CD14-positive monocyte (primary cell): ENCODE measurements around the gene EGFL6. TPM values are rescaled to one million over a fixed set of nuclear protein-coding genes. Genes with fewer than 3 reads are reported as not detected.

Experiments used
- DNase-seq, 3 donors: peaks; one replicate each; pipeline ENCODE4 v3.0.0-alpha.2; 2011 to 2022
- H2AFZ ChIP-seq: 2 replicates; pipeline ENCODE4 v1.6.0; 2012; ENCODE audit warnings: mild to moderate bottlenecking, low read depth, low read length, inconsistent platforms; ENCODE audit not compliant: insufficient read depth, poor library complexity, severe bottlenecking
- H3K27ac ChIP-seq, 2 donors: 1 replicate in 1 of 2; 2 replicates in 1 of 2; pipeline ENCODE4 v1.5.1; 2012 to 2013; ENCODE audit warnings: low read length in 2 of 2, control low read depth in 1 of 2, inconsistent platforms in 1 of 2, low read depth in 1 of 2, mild to moderate bottlenecking in 1 of 2
- H3K27me3 ChIP-seq, 2 donors: one replicate each; pipeline versions ENCODE4 v1.6.0 to v1.6.1; 2011 to 2013; ENCODE audit warnings: low read length in 2 of 2; ENCODE audit not compliant: control insufficient read depth in 2 of 2, insufficient read depth in 2 of 2
- H3K36me3 ChIP-seq, 2 donors: replicated peaks in 1 of 2; 1 replicate in 1 of 2; 2 replicates in 1 of 2; pipeline versions ENCODE4 v1.5.1 to v1.6.1; 2012 to 2013; ENCODE audit warnings: low read length in 2 of 2, control low read depth in 1 of 2, inconsistent platforms in 1 of 2, mild to moderate bottlenecking in 1 of 2; ENCODE audit not compliant: insufficient read depth in 2 of 2, control insufficient read depth in 1 of 2
- H3K4me1 ChIP-seq, 2 donors: 1 replicate in 1 of 2; 2 replicates in 1 of 2; pipeline versions ENCODE4 v1.5.1 to v1.6.1; 2012 to 2013; ENCODE audit warnings: low read length in 2 of 2, control low read depth in 1 of 2, inconsistent platforms in 1 of 2, mild to moderate bottlenecking in 1 of 2, moderate library complexity in 1 of 2; ENCODE audit not compliant: insufficient read depth in 2 of 2, control insufficient read depth in 1 of 2
- H3K4me2 ChIP-seq: replicated peaks from 2 replicates; pipeline ENCODE3; 2012; ENCODE audit warnings: low read length, moderate library complexity, mild to moderate bottlenecking; ENCODE audit not compliant: poor library complexity, severe bottlenecking; ENCODE audit errors: extremely low read depth
- H3K4me3 ChIP-seq, 3 experiments: fragments of 200-600 bp in 1 of 3; sonication (generic) in 1 of 3; replicated peaks in 1 of 3; 1 replicate in 2 of 3; 2 replicates in 1 of 3; pipeline ENCODE4 v1.5.1; 2011 to 2013; ENCODE audit warnings: low read length in 3 of 3, mild to moderate bottlenecking in 3 of 3, control low read depth in 2 of 3, low read depth in 2 of 3, inconsistent platforms in 1 of 3, moderate library complexity in 1 of 3
- H3K79me2 ChIP-seq: 2 replicates; pipeline ENCODE4 v1.6.0; 2012; ENCODE audit warnings: mild to moderate bottlenecking, control low read depth, inconsistent platforms, low read length, moderate library complexity; ENCODE audit not compliant: insufficient read depth
- H3K9ac ChIP-seq: 2 replicates; pipeline ENCODE4 v1.6.0; 2017; ENCODE audit warnings: low read length, mild to moderate bottlenecking; ENCODE audit not compliant: insufficient read depth, poor library complexity, severe bottlenecking
- H3K9me3 ChIP-seq, 2 donors: replicated peaks in 1 of 2; 1 replicate in 1 of 2; 2 replicates in 1 of 2; pipeline versions ENCODE4 v1.5.1 to v1.6.1; 2012 to 2013; ENCODE audit warnings: low read length in 2 of 2, control low read depth in 1 of 2; ENCODE audit not compliant: control insufficient read depth in 1 of 2, insufficient read depth in 1 of 2
- H4K20me1 ChIP-seq: 2 replicates; pipeline ENCODE4 v1.6.0; 2012; ENCODE audit warnings: mild to moderate bottlenecking, low read length, control low read depth, moderate library complexity; ENCODE audit not compliant: insufficient read depth
- H3K27ac Mint-ChIP-seq, 7 donors: one replicate each; pipeline ENCODE4 v1.8.0; 2020; ENCODE audit warnings: mild to moderate bottlenecking in 7 of 7, mixed read lengths in 7 of 7, moderate library complexity in 6 of 7, inconsistent platforms in 2 of 7
- H3K27me3 Mint-ChIP-seq, 3 donors: one replicate each; pipeline ENCODE4 v1.8.0; 2021 to 2022; ENCODE audit warnings: low read depth in 3 of 3, mild to moderate bottlenecking in 3 of 3, mixed read lengths in 3 of 3, moderate library complexity in 3 of 3, inconsistent platforms in 1 of 3
- H3K36me3 Mint-ChIP-seq, 2 donors: one replicate each; pipeline ENCODE4 v1.8.0; 2020; ENCODE audit warnings: mixed read lengths in 2 of 2, inconsistent platforms in 1 of 2, mild to moderate bottlenecking in 1 of 2
- H3K4me1 Mint-ChIP-seq: one replicate; pipeline ENCODE4 v1.8.0; 2020; ENCODE audit warnings: mild to moderate bottlenecking, mixed read lengths
- H3K4me3 Mint-ChIP-seq, 2 donors: one replicate each; pipeline ENCODE4 v1.8.0; 2020; ENCODE audit warnings: mild to moderate bottlenecking in 2 of 2, mixed read lengths in 2 of 2, moderate library complexity in 1 of 2
- H3K9me3 Mint-ChIP-seq, 7 donors: one replicate each; pipeline ENCODE4 v1.8.0; 2020 to 2022; ENCODE audit warnings: mixed read lengths in 7 of 7, mild to moderate bottlenecking in 6 of 7, moderate library complexity in 6 of 7, inconsistent platforms in 2 of 7
- CTCF ChIP-seq: fragments of 200-600 bp; IDR thresholded peaks from one replicate; pipeline ENCODE4 v1.8.0; 2022; ENCODE audit warnings: antibody characterized with exemption, mild to moderate bottlenecking
- WGBS: methylation state at CpG from one replicate; pipeline ENCODE4 v1.1.5; 2013; ENCODE audit warnings: missing lambda C conversion rate; ENCODE audit not compliant: insufficient coverage; 5-methylcytosine and 5-hydroxymethylcytosine counted together
- intact Hi-C, 2 donors: fragments of 100-400 bp; cut with micrococcal nuclease; formaldehyde crosslinking; loops; one replicate each; pipeline versions ENCODE4 v1.15.0 to v1.15.1; 2023
- polyA plus RNA-seq, 3 donors: library from polyadenylated mRNA; depleted of rRNA in 1 of 3; unstranded in 2 of 3; stranded (reverse) in 1 of 3; fragments of 300-500 nt in 2 of 3; fragments of >200 nt in 1 of 3; fragmentation: Illumina TruSeq in 2 of 3; gene quantifications; 1 replicate in 2 of 3; 2 replicates in 1 of 3; pipeline ENCODE4 v1.2.3, GENCODE V29; 2012 to 2021

The EGFL6 gene
- polyA plus RNA-seq, 3 donors = not detected

GRCh38 chrX:13571136-13571535 lies 1.7 kb downstream of the EGFL6 start:
- H3K79me2 ChIP-seq = no peaks in the 10 kb centered on the region
- no peaks in the 10 kb centered on the region for H3K4me1 ChIP-seq
- no peaks in the 10 kb centered on the region for H3K36me3 Mint-ChIP-seq
- no peak overlapping the region for H2AFZ ChIP-seq
- H3K4me3 ChIP-seq = no peak overlapping the region
- H3K27me3 ChIP-seq = peaks cover 31 to 52% of the 10 kb centered on the region in 2 donors
- peaks cover 0 to 14% (median 2%) of the 10 kb centered on the region in 7 donors for H3K9me3 Mint-ChIP-seq
- peaks cover 5% of the 10 kb centered on the region for H3K4me1 Mint-ChIP-seq
- no peak overlapping the region for H3K27ac ChIP-seq
- H3K4me3 Mint-ChIP-seq = no peak overlapping the region
- TF ChIP-seq CTCF = no peak
- no peak for DNase-seq
- peaks cover 18 to 40% (median 37%) of the 10 kb centered on the region in 3 donors for H3K27me3 Mint-ChIP-seq
- no peaks in the 10 kb centered on the region for H4K20me1 ChIP-seq
- no peak overlapping the region for H3K27ac Mint-ChIP-seq
- WGBS = 100% methylated on average over 1 of the region's 5 CpGs
- peaks cover 0 to 18% of the 10 kb centered on the region in 2 donors for H3K9me3 ChIP-seq
- H3K4me2 ChIP-seq = no peak overlapping the region
- H3K9ac ChIP-seq = no peak overlapping the region
- intact Hi-C loops = no loop called here
- no peaks in the 10 kb centered on the region for H3K36me3 ChIP-seq

DNA sequence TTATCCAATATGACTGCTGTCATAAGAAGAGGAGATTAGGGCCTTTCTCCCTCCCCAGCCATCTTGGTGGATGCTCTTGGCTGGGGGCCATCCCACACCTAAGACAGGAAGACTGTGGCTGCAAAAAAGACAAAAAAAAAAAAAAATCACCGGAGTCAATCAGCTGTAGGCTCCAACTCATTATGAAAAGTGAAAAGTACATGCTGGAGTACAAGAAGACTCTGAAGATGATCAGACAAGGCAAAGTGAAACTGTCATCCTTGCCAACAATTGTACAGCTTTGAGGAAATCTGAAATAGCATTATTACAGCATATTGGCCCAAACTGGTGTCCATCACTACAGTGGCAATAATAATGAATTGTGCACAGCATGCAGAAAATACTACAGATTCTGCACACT lies 5.2 kb downstream of the EGFL6 start:
- intact Hi-C loops = no loop called here
- peaks cover 5% of the 10 kb centered on the region for H3K4me1 Mint-ChIP-seq

More for the DNA sequence above, 5.2 kb downstream of the EGFL6 start:
- Histone ChIP-seq H3K79me2 (no peaks in the 10 kb centered on the region), H2AFZ (no peak overlapping the region), H3K9ac (no peak overlapping the region), H3K4me1 (no peaks in the 10 kb centered on the region), H3K4me2 (no peak overlapping the region), H3K9me3 (peaks cover 0 to 6% of the 10 kb centered on the region in 2 donors), H3K27ac (no peak overlapping the region), H3K27me3 (peaks cover 20 to 28% of the 10 kb centered on the region in 2 donors), H3K36me3 (no peaks in the 10 kb centered on the region), H3K4me3 (no peak overlapping the region), H4K20me1 (no peaks in the 10 kb centered on the region)
- Mint-ChIP-seq H3K36me3 (no peaks in the 10 kb centered on the region), H3K27ac (no peak overlapping the region), H3K9me3 (peaks cover 0 to 9% (median 2%) of the 10 kb centered on the region in 7 donors), H3K4me3 (no peak overlapping the region), H3K27me3 (peaks cover 12 to 27% (median 24%) of the 10 kb centered on the region in 3 donors)
- DNase-seq = no peak
- no peak for TF ChIP-seq CTCF
- WGBS = no CpG with 5 or more reads among the region's 1 CpG
